MM.1S (cell line): ENCODE results near the gene LRRC74B.

Experiments
- EZH2 ChIP-seq: fragments of 300-600 bp; sonication (generic); optimal IDR thresholded peaks from 2 replicates; pipeline ENCODE3; 2017; ENCODE audit warnings: low read depth, mild to moderate bottlenecking, antibody characterized with exemption, low read length, mixed read lengths
- EZH2phosphoT487 ChIP-seq: fragments of 300-600 bp; sonication (generic); IDR thresholded peaks from 2 replicates; pipeline ENCODE4 v1.6.1; 2018; ENCODE audit warnings: antibody characterized with exemption, low read length
- TF ChIP-seq, protein P1 (sequence below): fragments of 300-600 bp; sonication (generic); IDR thresholded peaks from 2 replicates; pipeline ENCODE4 v1.5.1; 2016; ENCODE audit warnings: antibody characterized with exemption, low read length, mixed read lengths

- TF ChIP-seq, protein P1, sequence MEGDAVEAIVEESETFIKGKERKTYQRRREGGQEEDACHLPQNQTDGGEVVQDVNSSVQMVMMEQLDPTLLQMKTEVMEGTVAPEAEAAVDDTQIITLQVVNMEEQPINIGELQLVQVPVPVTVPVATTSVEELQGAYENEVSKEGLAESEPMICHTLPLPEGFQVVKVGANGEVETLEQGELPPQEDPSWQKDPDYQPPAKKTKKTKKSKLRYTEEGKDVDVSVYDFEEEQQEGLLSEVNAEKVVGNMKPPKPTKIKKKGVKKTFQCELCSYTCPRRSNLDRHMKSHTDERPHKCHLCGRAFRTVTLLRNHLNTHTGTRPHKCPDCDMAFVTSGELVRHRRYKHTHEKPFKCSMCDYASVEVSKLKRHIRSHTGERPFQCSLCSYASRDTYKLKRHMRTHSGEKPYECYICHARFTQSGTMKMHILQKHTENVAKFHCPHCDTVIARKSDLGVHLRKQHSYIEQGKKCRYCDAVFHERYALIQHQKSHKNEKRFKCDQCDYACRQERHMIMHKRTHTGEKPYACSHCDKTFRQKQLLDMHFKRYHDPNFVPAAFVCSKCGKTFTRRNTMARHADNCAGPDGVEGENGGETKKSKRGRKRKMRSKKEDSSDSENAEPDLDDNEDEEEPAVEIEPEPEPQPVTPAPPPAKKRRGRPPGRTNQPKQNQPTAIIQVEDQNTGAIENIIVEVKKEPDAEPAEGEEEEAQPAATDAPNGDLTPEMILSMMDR, result no peak
- TF ChIP-seq EZH2 (no peak), EZH2phosphoT487 (no peak)
Observed at GRCh38 chr22:21108379-21109115, 62.8 kb downstream of the LRRC74B start.
